DOHH2 (cell line): ENCODE measurements around the gene PGPEP1.

Source experiments
- H3F3A ChIP-seq: fragments of 200-600 bp; sonication (generic), shearing (Covaris generic); 2 replicates; pipeline ENCODE4 v1.6.0; 2016; ENCODE audit warnings: antibody characterized with exemption, mild to moderate bottlenecking; ENCODE audit not compliant: control insufficient read depth, insufficient read depth
- H3K27ac ChIP-seq: fragments of 200-600 bp; sonication (generic); 2 replicates; pipeline ENCODE4 v1.5.1; 2014; ENCODE audit warnings: low read depth, mild to moderate bottlenecking, low read length, moderate library complexity
- H3K27me3 ChIP-seq: fragments of 200-600 bp; sonication (generic); 2 replicates; pipeline ENCODE4 v1.6.1; 2014; ENCODE audit warnings: mild to moderate bottlenecking, low read length, mixed read lengths; ENCODE audit not compliant: control insufficient read depth
- H3K36me3 ChIP-seq: fragments of 200-600 bp; sonication (generic); 2 replicates; pipeline ENCODE4 v1.6.1; 2014; ENCODE audit warnings: mild to moderate bottlenecking, low read length, moderate library complexity, mixed read lengths; ENCODE audit not compliant: control insufficient read depth
- H3K4me1 ChIP-seq: fragments of 200-600 bp; sonication (generic); 2 replicates; pipeline ENCODE4 v1.6.1; 2014; ENCODE audit warnings: mild to moderate bottlenecking, low read length, mixed read lengths; ENCODE audit not compliant: control insufficient read depth
- H3K4me2 ChIP-seq: fragments of 200-600 bp; sonication (generic); 2 replicates; pipeline ENCODE4 v1.6.0; 2014; ENCODE audit warnings: mild to moderate bottlenecking, low read length, moderate library complexity
- H3K4me3 ChIP-seq: fragments of 200-600 bp; sonication (generic); 2 replicates; pipeline ENCODE4 v1.5.1; 2014; ENCODE audit warnings: mild to moderate bottlenecking, low read length, mixed read lengths
- H3K79me2 ChIP-seq: fragments of 200-600 bp; sonication (generic); 2 replicates; pipeline ENCODE4 v1.6.1; 2014; ENCODE audit warnings: mild to moderate bottlenecking, low read length, mixed read lengths; ENCODE audit not compliant: control insufficient read depth
- H3K9me2 ChIP-seq: fragments of 200-600 bp; sonication (generic); replicated peaks from 2 replicates; pipeline ENCODE4 v1.6.1; 2014; ENCODE audit warnings: mild to moderate bottlenecking, low read length, mixed read lengths; ENCODE audit not compliant: control insufficient read depth
- H3K9me3 ChIP-seq: fragments of 200-600 bp; sonication (generic); 2 replicates; pipeline ENCODE4 v1.6.1; 2014; ENCODE audit warnings: antibody characterized with exemption, low read length, mixed read lengths; ENCODE audit not compliant: control insufficient read depth, insufficient read depth
- H4K20me1 ChIP-seq: fragments of 200-600 bp; sonication (generic); 2 replicates; pipeline ENCODE4 v1.6.0; 2014; ENCODE audit warnings: low read depth, mild to moderate bottlenecking, antibody characterized with exemption, low read length, moderate library complexity; ENCODE audit not compliant: control insufficient read depth, insufficient read depth
- CTCF ChIP-seq: fragments of 200-600 bp; sonication (generic); IDR thresholded peaks from one replicate; pipeline ENCODE4 v1.5.1; 2014; ENCODE audit warnings: antibody characterized with exemption, mild to moderate bottlenecking, low read depth, low read length; ENCODE audit not compliant: poor library complexity, severe bottlenecking
- EZH2phosphoT487 ChIP-seq: fragments of 200-600 bp; sonication (generic); IDR thresholded peaks from 2 replicates; pipeline ENCODE4 v1.6.1; 2017; ENCODE audit warnings: borderline replicate concordance, mild to moderate bottlenecking, antibody characterized with exemption, low read length, moderate library complexity, mixed read lengths

The PGPEP1 gene

GRCh38 chr19:18312092-18312534 is 28.3 kb upstream of the PGPEP1 start:
- H3F3A ChIP-seq, result peaks cover 2% of the 10 kb centered on the region
- peaks cover 91% of the 10 kb centered on the region for H3K36me3 ChIP-seq
- no peak overlapping the region for H3K4me3 ChIP-seq
- no peaks in the 10 kb centered on the region for H3K27me3 ChIP-seq
- no peaks in the 10 kb centered on the region for H3K9me2 ChIP-seq
- H3K79me2 ChIP-seq, result peaks cover 20% of the 10 kb centered on the region
- H3K4me1 ChIP-seq, result peaks cover 10% of the 10 kb centered on the region
- H4K20me1 ChIP-seq, result no peaks in the 10 kb centered on the region
- no peak overlapping the region for H3K4me2 ChIP-seq
- H3K9me3 ChIP-seq, result no peaks in the 10 kb centered on the region
- no peak overlapping the region for H3K27ac ChIP-seq
- TF ChIP-seq EZH2phosphoT487 (no peak), CTCF (no peak)

GRCh38 chr19:18313398-18313797 is 27.0 kb upstream of the PGPEP1 start:
- Histone ChIP-seq H3K9me2 (no peaks in the 10 kb centered on the region), H3K27ac (no peak overlapping the region), H3K27me3 (no peaks in the 10 kb centered on the region), H3F3A (no peaks in the 10 kb centered on the region), H3K4me2 (no peak overlapping the region), H3K4me3 (no peak overlapping the region), H3K4me1 (0 out of 2 replicates have a peak, but pooled peaks cover 1% of the 10 kb centered on the region), H3K79me2 (peaks cover 31% of the 10 kb centered on the region), H3K36me3 (peaks cover 85% of the 10 kb centered on the region), H4K20me1 (no peaks in the 10 kb centered on the region), H3K9me3 (no peaks in the 10 kb centered on the region)
- no peak for TF ChIP-seq EZH2phosphoT487
- TF ChIP-seq CTCF, result no peak

GRCh38 chr19:18317961-18318800 is 22.2 kb upstream of the PGPEP1 start:
- TF ChIP-seq EZH2phosphoT487 (no peak), CTCF (no peak)
- H3K79me2 ChIP-seq, result peaks cover 73% of the 10 kb centered on the region

More at GRCh38 chr19:18317961-18318800, 22.2 kb upstream of the PGPEP1 start:
- H3K9me2 ChIP-seq, result no peaks in the 10 kb centered on the region
- H3K4me3 ChIP-seq, result no peak overlapping the region
- peaks cover 29% of the 10 kb centered on the region for H3K4me1 ChIP-seq
- H4K20me1 ChIP-seq, result peaks cover 12% of the 10 kb centered on the region; the same call in 1 of the 2 replicates
- H3F3A ChIP-seq, result 0 out of 2 replicates have a peak, but pooled peaks cover 3% of the 10 kb centered on the region
- H3K36me3 ChIP-seq, result peaks cover 74% of the 10 kb centered on the region
- H3K9me3 ChIP-seq, result no peaks in the 10 kb centered on the region
- no peak overlapping the region for H3K27ac ChIP-seq
- H3K4me2 ChIP-seq, result no peak overlapping the region; the same call in 1 of the 2 replicates
- H3K27me3 ChIP-seq, result no peaks in the 10 kb centered on the region
